ENCODE results near the gene TAGLN2.

Gene TAGLN2

DNA sequence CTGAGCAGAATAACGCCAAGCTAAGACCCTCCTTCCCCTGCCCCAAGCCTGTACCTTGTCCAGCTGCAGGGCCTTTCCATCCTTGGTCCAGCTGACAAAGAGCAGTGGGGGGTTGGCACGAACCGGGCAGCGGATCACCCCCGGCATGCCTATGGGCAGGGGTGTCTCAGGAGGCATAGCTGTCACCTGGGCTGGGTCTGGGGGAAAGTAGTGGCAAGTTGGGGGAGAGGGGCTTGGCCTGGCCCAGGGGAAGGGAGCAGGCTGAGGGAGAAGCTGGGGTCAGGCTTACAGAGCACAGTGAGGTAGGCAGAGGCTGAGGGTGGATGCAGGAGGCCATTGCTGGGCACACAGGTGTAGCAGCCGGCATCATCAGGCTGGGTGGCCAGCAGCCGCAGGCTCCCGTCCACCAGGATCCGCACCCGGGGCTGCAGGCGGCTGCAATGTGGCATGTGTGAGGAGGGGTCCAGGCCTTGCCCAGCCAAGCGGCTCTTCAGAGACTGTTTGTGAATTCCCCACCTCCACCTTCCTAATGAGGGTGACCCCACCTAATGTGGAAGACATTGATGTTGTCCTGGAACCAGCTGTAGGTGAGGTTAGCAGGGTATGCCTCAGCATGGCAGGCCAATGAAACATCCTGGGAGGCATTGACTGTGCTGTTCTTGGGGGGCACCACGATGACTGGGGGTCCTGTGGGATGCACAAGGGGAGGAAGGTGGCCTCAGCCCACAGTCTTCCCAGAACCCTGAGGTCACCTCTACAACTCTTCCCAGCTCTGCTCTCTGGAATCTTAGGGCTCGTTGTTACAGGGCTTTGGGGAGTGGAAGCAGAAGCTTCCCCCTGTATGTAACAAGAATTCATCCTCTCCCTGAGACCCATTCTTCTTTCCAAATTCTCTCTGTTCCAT, 9.1 kb upstream of the TAGLN2 start:
- DNase-seq, result peak; percentile 19

DNA sequence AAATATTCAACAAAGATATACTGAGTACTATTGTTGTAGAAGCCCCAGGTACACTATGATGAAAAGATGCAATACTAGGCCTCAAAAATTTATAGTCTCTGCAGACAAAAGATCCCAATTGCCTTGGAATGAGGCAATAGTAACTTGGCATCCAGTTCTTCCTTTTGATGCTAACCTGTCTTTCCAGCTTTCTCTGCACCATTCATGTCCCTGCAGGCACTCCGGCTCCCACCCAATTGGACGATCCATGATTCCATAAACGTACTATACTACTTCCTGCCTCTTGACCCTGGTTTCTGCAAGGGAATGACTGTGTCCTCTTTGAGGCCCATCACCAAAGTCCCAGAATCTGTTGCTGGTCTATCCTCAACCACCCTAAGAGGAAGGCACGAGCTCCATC, 8.0 kb upstream of the TAGLN2 start:
- no peak for DNase-seq

DNA sequence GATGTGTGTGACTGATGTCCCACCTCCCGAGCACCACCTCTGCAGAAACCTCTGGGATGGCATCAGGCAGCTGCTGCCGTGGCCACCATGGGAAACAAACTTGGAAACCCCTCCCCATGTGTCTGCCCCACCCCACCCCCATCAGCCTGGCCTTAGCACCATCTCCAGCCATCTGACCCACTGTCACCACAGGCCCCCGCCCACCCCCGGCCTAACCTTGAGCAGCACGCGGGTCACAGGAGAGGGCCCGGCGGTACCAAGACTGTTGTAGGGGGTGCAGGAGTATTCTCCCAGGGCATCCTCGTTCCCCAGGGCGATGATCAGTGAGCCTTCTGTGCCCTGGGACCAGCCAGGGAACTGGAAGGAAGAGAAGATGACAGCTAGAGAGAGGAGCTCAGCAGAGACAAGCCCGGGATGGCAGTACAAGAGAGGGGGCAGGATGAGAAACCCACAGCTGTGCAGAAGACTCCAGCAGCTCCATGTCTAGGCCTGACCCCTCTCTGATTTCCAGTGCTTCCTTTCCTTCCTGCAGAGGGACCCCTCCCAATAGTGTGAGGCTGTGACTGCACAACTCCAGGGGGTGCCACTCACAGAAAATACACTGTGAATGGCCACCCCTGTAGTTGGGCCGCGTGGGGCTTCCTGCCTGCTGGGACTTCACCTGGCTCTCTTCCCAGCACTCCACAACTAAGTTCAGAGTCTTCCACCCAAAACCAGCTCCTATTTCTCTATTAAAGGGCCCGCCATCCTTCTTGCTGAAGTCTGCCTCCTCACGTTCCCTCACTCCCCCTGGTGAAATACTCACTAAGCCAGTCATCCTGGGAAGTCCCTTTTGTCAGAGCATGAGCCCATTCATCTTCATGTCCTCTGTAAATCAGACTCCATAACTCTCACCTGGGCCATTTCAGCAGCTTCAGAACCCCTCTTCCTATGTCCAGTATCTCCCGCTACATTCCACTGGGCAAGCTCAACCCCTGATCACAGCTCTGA, 7.3 kb upstream of the TAGLN2 start:
- peak; percentile 18 for DNase-seq

DNA sequence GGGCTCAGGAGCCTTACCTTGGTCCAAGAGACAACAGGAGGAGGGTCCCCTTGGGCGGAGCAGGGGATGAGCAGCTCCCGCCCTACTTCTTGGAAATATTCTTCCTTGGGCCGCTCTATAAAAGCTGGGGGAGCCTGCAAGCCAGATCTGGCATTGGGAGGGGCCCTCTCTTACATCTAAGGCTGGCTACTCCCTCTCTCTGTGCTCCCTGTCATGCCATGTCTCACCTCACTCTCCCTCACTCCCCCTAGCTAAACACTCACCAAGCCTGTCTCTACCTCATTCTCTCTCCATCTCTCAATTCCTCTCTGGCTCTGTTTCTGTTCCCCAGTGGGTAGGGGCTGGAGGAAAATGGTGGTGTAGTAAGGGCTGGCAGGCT, 6.5 kb upstream of the TAGLN2 start:
- no peak for DNase-seq

DNA sequence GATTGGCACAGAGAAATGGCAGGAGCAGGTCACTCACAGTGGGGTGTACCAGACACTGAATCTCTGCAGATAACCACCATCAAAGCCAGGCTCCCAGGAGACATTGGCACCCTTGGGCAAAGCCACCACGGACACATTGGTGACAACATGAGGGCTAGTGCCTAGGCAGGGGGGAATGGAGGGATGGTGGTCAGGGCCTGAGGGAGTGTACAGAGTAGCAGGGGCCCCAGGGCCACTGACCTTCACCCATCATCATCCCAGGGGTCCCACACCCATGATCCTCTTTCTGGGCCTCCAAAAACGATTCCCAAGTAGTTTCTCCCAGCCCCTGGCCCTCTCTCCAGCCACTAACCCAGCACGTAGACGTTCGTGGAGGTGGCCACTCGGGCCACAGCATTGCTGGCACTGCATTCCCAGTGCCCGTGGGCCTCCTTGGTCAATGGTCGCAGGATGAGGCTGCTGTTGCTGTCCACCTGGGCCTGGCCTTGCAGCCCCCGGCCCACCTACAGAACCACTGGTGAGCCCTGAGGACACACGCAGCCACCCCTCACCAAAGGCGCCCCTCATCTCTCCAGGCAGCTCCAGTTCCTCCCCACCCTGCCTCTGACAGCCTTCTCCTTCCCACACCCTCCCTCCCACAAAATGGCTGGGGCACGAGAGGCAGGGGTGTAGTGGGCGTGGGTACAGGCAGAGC, 5.9 kb upstream of the TAGLN2 start:
- DNase-seq, result no peak

DNA sequence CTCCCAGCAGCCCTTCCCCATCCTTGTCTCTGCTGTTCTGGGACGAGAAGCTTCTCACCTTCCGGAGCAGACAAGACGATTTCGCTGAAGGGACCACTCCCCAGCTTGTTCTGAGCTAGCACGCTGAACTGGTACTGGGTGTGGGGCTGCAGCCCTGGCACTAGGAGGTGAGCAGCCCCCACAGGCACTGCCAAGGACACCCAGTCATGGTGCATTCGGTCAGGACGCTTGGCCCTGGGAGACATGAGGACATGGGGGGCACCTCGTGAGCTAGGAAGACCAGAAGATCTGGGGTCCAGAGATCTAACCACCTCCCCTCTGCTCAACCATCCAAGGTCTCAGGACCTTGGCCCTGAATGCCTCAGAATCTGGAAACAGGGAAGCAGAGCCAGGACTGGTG, 5.3 kb upstream of the TAGLN2 start:
- no peak for DNase-seq

DNA sequence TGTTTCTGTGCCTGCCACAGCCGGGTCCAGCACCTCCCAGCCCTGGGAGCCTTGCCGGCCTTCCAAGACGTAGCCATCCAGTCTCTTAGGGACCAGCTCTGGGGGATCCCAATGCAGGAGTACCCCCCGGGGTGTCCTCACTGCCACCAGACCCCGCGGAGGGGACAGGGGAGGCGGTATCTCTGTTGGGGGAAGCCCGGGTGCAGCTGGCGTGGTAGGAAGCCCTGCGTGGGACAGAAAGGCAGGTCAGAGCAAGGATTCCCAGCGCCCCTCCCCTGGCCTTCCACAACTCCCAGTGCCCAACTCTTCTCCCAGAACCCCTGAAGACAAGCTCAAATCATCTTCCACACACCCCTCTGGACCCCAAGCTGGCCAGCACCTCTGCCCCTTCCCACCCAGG, 4.9 kb upstream of the TAGLN2 start:
- DNase-seq, result no peak

DNA sequence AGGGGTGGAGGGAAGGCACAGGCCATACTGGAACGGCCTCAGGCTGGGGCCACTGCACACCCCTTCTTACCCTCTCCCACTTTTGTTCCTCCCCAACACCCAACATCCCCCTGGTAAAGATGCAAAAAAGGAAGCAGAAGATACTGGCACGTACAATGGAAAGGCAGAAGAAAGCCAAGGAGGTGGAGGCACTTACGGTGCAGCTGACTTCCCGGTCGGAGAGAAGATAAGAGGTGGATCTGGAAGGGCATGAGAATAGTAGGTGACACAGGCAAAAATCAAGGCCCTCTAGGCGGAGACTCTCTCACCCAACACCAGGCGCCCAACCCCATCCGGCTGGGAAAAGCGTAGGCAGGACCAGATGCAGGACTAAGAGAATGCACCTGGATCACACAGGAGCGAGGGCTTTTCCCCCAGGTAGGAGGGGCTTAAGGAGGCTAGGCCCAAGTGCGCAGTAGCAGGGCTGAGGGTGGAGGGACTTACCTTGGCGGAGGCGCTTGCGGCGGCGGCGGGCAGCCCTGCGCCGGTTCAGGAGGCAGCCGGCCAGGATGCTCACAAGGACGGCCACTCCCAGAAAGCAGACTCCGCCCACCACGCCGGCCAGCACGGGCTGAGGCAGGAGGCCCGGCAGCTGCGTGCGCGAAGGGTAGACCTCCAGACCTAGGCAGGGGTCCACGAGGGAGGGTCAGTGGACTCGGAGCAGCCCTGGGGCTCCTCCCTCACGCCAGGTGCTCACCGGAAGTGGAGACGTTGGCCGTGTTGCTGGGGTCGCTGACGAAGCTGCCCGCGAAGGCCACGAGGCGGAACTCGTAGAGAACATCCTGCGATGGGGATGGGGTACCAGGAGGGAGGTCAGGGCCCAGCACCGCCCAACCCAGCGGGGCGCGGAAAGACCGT, 4.1 kb upstream of the TAGLN2 start:
- DNase-seq, result no peak

DNA sequence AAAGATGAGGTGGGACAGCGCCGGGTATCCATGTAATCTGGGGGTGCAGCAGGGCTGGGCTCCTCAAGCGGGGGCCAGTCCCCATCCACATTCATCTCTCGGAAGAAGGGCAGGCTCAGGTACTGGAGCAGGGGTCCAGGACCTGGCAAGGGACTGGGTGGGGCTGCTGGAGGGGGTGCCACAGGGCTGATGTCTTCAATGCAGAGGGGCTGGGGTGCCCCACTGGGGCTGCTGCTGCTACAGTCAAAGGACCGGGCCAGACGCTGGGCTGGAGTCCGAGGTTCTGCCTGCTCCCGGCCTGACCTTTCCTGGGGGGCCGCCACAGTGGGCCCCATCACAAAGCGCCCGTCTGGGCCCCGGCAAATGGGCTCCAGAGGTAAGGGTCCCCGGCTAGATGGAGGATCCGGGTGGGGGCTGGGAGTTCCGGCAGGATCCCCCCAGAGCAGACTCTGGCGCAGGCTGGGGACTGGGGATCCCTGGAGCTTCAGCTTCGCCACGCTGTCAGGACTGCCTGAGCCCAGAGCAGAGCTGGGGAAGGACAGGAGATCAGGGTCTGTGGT, 3.3 kb upstream of the TAGLN2 start:
- no peak for DNase-seq

DNA sequence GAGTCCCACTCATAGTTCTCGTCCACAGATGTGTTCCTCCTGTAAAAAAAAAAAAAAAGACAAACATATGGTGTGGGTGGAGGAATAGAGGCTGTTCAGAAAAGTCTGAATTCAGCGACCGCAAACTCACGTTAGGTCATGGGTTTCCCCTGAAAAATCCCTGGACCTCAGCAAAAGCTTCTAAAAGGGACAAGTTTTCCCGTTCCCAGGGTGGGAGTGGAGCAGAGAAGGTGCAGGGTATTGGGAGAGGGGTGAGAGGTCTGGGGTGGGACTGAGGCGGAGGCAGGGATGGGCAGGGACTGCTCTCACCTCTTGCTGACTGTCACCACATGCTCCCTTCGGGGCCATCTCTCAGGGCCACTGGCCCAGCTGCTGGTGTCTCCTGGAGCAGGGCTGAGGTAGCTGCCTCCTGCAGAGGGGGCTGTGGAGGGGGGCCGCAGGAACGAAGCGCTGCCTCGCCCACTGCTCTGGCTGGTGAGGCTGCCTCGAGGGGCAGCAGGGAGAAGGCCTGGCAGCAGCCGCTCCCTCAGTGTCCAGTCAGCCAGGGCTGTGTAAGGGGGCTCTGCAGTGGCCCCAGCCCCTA, 2.6 kb upstream of the TAGLN2 start:
- DNase-seq, result no peak

DNA sequence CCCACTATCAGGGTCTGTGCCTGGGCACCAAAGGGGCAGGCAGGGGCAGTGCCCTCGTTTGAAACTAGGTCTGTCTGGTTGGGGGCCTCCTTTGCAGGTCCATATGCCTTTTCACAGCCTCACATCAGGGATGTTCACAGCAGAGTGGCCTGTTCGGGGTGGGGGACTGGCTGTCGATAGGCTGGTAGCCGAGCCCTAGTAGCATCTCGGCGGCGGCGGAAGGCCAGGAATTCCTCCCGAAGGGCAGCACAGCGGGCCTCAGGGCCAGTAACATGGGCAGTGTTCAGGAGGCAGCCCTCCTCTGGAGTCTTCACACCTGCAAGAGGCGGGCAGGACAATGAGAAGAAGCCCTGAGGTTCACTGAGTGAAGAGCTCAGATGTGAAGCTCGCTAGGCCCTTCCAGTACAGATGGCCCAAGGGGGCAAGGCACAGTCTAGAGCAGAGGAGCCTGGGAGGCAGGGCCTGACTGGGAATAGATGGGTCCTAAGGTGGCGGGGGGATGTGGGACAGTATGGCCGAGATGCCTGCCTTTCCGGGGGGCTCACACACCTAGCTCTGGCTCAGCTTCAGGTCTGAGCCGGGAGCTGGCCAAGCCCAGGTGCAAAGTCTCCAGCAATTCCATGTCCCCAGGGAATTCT, 2.0 kb upstream of the TAGLN2 start:
- DNase-seq, result no peak

DNA sequence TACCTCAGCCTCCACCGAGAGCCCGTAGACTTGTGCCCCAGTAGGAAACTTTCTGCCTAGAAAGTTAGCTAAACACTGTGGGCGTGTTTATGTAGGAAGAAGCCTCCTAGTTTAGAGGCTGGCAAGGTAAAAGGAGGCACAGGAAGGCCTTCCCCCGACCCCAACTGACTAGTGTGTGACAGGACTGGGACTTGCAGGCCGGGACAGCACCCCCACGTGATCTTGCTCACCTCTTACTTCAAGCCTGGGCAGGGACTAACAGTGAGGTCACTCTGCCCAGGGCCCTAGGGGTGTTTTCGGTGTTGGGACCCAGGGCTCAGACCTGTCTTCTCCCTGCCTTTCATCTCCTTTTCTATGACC, 392 bp upstream of the TAGLN2 start:
- no peak for DNase-seq

DNA sequence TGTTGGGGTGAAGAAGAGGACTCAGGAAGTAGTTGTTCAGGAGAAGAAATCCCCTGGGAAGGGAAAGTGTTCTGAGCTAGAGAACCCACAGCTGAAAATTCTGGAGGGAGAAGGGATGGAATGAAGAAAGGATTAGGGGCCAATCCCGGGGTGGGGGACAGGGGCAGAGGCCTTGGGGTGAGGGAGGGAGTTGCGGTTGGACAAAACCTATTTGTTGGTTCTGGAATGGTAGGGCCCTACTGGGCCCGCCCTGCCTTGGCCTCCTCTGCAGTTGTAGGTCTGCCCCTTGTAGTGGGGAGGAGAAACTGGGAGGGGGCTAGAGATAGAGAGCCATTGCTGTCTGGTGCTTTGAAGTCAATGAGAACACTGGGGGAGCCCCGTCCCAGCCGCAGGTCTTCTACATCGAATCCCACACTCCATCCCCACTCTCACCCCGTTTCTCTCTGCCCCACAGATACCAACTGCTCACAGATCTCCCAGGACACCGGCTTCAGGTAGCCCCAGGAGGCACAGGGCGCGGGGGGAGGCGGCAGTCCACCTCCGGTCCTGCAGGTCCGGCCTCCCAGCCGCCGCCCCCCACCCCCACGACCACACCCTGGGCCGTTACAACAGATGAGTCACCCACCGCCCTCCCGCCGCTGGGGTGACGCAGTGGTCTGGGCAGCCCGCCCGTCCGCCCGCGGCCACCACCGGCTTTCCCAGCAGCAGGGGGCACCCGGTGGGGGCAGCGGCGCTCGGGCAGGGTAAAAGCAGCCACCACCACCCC, 1.1 kb downstream of the TAGLN2 start:
- DNase-seq, result peak; percentile 91

DNA sequence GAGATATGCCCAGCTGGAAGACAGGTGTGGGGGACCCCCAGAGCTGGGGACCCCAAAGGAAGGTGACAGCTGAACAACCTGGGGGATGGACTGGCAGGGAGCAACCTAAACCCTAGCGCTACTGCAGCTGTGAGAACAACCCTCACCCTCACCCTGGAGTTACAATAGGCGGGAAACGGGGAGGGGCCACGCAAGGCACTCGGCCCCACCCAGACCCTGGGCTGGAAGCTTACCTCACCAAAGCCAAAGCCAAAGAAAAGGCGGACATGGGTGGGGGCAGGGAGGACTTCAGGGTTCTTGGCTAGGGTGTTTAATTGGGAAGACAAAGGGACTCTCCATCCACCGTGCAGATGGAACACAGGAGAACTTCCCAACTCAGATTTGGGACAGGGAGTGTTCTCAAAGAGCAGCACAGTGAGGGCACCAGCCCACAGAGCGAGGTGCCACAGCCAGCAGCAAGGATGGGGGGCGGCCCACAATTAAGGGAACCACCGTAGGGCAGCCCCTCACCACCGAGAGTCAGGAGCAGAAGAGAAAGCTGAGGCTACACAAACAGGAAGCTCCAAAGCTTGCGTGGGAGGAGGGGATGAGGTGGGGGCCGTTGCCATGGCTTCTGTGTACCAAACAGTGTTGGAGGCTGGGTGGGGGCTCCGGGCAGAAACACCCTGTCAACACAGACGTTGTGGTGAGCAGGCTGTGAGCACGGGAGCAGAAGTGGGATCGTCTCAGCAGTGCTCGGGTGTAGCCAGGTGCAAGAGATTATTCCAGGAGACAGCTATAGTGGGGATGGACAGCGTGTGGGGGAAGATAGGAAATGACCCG, 1.9 kb downstream of the TAGLN2 start:
- peak; percentile 92 for DNase-seq

DNA sequence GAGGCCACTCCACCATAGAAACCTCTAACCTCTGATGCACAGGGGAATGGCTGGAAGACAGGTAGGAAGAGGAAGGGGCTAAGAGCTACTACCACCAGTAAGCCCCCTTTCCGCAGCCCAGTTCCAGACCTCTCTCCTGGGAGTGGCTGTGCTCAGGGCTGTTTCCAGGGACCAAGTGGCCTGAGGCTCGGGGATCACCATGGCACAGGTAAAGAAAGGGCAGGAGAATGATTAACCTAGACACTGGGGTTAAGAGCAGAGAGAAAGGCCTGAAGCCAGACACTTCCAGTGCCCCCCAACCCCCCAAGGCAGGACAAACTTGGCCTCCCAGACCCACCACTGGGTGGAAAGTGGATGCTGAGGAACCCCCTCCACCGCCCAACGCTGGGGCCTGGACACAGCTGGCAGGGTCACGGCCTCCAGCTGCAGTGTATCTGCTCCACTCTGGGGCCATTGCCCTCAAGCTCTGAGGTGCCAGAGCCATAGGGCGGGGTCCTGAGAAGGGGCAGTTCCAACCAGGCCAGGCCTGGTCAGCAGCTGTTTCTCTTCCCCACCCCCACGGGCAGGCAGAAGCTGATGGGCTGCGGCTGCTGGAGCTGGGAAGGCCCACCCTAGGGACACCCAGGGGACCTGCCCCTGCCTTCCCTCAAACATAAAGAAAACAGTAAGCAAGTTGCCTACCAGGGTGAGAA, 2.6 kb downstream of the TAGLN2 start:
- DNase-seq, result peak; percentile 88

DNA sequence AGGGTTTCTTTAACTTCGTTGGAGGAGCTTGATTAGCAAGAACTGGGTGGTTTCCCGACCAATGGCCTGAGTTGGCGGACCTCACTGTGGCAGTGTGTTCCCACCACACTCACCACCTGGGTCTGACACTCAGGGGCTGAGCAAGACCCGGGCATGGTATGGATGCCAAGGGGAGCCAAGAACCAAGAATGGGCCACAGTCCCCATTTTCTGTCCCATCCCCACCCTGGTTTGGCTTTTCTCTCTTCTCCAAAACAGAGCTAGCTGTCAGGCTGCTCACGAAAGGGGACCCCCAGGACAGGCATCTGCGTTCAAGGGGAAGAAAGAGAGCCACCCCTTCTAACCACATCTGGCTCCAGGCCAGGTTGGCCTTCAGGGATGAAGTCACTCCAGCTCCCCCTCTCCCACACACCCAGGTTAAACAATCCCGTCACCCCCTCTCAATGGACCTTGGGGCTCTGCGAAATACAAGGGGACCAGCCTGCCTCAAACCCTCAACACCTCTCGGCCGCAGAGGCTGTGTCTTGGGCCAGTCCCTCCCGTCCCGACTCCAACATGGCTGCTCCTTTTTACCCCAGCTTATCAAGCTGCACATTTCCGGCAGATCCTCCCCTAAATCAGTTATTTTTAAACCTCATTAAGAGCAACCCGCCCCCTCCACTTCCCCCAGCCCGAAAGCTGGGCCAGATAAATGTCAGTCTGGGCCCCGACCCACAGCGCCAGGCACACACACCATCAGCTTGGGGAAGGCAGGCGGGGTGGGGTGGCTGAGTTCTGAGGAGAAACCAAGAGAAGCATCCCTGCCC, 3.4 kb downstream of the TAGLN2 start:
- DNase-seq, result no peak

DNA sequence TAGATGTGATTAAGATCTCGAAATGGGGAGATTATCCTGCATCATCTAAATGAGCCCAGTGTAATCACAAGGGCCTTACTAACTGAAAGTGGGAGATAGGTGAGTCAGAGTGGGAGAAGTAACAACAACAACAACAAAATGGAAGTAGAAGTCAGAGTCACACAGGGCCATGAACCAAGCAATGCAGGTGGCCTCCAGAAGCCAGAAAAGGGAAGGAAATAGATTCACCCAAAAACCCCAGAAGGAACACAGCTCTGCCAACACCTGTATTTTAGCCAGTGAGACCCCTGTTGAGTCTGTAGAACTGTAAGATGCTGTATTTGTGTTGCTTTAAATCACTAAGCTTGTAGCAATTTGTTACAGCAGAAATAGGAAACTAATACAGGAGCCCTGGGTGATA, 4.1 kb downstream of the TAGLN2 start:
- no peak for DNase-seq

DNA sequence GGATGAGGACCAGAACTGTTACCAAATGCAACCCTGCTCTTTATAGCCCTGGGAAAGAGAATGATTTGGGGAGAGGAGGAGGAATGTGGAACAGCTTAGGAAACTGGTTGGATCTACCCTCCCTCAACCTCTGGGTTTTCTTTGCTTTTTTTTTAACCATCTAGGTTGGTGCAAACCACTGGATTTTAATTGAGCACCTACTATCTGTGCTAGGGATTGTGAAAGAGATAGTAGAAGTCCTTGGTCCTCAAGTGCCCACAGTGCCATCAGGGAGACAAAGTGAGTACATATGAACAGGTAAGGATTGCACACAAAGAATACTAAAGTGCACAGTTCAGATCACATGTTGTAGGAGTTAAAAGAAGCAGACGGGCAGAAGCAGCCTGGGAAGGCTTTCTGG, 4.7 kb downstream of the TAGLN2 start:
- no peak for DNase-seq
